ENCODE data around the gene SERINC3.

SERINC3 gene

DNA sequence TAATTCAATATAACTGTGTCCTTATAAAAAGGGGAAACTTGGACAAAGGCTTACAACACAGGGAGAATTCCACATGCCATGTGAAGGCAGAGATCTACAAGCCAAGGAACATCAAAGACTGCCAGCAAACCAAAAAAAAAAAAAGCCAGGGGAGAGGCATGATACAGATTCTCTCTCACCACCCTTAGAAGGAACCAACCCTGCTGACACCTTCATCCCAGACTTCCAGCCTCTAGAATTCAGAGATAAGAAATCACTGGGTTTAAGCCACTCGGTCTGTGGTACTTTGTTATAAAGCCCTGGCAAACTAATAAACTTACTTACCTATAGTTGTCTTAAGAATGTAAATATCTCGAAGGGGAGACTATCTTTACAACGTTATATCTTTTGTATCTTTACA is 4.4 kb downstream of the SERINC3 start:
- TF ChIP-seq SPI1 (IDR thresholded peaks at IDR 0.05; ENCODE audit: borderline replicate concordance, low read depth), result no peak
- no peak for TF ChIP-seq REST (IDR thresholded peaks at IDR 0.05; ENCODE audit: insufficient replicate concordance, low read depth)
- no peak for TF ChIP-seq POLR2AphosphoS5 (IDR thresholded peaks at IDR 0.05; ENCODE audit: low read depth)
- no peak for TF ChIP-seq GABPA (IDR thresholded peaks at IDR 0.05; ENCODE audit: low read depth)
- TF ChIP-seq, protein P1, sequence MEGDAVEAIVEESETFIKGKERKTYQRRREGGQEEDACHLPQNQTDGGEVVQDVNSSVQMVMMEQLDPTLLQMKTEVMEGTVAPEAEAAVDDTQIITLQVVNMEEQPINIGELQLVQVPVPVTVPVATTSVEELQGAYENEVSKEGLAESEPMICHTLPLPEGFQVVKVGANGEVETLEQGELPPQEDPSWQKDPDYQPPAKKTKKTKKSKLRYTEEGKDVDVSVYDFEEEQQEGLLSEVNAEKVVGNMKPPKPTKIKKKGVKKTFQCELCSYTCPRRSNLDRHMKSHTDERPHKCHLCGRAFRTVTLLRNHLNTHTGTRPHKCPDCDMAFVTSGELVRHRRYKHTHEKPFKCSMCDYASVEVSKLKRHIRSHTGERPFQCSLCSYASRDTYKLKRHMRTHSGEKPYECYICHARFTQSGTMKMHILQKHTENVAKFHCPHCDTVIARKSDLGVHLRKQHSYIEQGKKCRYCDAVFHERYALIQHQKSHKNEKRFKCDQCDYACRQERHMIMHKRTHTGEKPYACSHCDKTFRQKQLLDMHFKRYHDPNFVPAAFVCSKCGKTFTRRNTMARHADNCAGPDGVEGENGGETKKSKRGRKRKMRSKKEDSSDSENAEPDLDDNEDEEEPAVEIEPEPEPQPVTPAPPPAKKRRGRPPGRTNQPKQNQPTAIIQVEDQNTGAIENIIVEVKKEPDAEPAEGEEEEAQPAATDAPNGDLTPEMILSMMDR (IDR thresholded peaks at IDR 0.05; ENCODE audit: insufficient read depth, low read length), result no peak
- H3K4me3 ChIP-seq (replicated peaks; ENCODE audit: insufficient read depth, low read length), result no peak overlapping the region

DNA sequence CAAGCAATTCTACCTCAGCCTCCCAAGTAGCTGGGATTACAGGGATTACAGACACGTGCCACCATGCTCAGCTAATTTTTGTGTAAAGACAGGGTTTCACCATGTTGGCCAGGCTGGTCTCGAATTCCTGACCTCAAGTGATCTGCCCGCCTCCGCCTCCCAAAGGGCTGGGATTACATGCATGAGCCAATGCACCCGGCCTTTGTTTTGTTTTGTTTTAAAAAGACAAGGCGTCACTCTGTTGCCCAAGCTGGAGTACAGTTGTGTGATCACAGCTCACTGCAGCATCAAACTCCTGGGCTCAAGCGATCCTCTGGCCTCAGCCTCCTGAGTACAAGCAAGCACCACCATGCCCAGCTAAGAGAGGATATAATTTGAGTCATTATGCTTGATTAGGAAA is 5.4 kb downstream of the SERINC3 start:
- Histone ChIP-seq H3K27me3 (ENCODE audit: insufficient read depth, poor library complexity, severe bottlenecking) (no peaks in the 10 kb centered on the region), H3K4me3 (replicated peaks; ENCODE audit: insufficient read depth, low read length) (no peak overlapping the region), H3K27ac (replicated peaks) (no peak overlapping the region)
- DNase-seq (ENCODE audit: low read depth in 1 of 2, low spot score in 1 of 2), result no peak
- TF ChIP-seq POLR2AphosphoS5 (IDR thresholded peaks at IDR 0.05; ENCODE audit: low read depth) (no peak), GABPA (IDR thresholded peaks at IDR 0.05; ENCODE audit: low read depth) (no peak), REST (IDR thresholded peaks at IDR 0.05; ENCODE audit: insufficient replicate concordance, low read depth) (no peak), SPI1 (IDR thresholded peaks at IDR 0.05; ENCODE audit: borderline replicate concordance, low read depth) (no peak)
- TF ChIP-seq, protein P1 (IDR thresholded peaks at IDR 0.05; ENCODE audit: insufficient read depth, low read length), result no peak

More for the DNA sequence above, 4.4 kb downstream of the SERINC3 start:
- no peak for DNase-seq (ENCODE audit: low read depth in 1 of 2, low spot score in 1 of 2)
- no peaks in the 10 kb centered on the region for H3K27me3 ChIP-seq (ENCODE audit: insufficient read depth, poor library complexity, severe bottlenecking)
- no peak overlapping the region for H3K27ac ChIP-seq (replicated peaks)

GRCh38 chr20:44513871-44514270 is 8.0 kb downstream of the SERINC3 start:
- no peak for TF ChIP-seq GABPA (IDR thresholded peaks at IDR 0.05; ENCODE audit: low read depth)
- no peak for TF ChIP-seq REST (IDR thresholded peaks at IDR 0.05; ENCODE audit: insufficient replicate concordance, low read depth)
- TF ChIP-seq, protein P1 (IDR thresholded peaks at IDR 0.05; ENCODE audit: insufficient read depth, low read length), result no peak
- no peak for TF ChIP-seq SPI1 (IDR thresholded peaks at IDR 0.05; ENCODE audit: borderline replicate concordance, low read depth)
- no peak for TF ChIP-seq POLR2AphosphoS5 (IDR thresholded peaks at IDR 0.05; ENCODE audit: low read depth)
- DNase-seq (ENCODE audit: low read depth in 1 of 2, low spot score in 1 of 2), result no peak
- H3K27ac ChIP-seq (replicated peaks), result no peak overlapping the region
- no peaks in the 10 kb centered on the region for H3K27me3 ChIP-seq (ENCODE audit: insufficient read depth, poor library complexity, severe bottlenecking)
- H3K4me3 ChIP-seq (replicated peaks; ENCODE audit: insufficient read depth, low read length), result no peak overlapping the region
